CD4-positive, alpha-beta T cell (primary cell): ENCODE results near the gene CBFA2T3. TPM values are rescaled to one million over a fixed set of nuclear protein-coding genes. Genes with fewer than 3 reads are reported as not detected.
"Not testable (repeated sequence)": the region's sequence is repeated elsewhere in the genome, so short reads cannot be mapped to it uniquely, and the experiment has no call there.

ENCODE experiments used
- ATAC-seq: fragments of 200-7000 bp; cut with Tn5 transposase; one replicate; pipeline ENCODE4 v1.10.0; 2022; ENCODE audit warnings: mild to moderate bottlenecking; ENCODE audit not compliant: poor library complexity
- CTCF ChIA-PET: fragments of 350-600 bp; sonication (Branson Sonifier 250); formaldehyde crosslinking; loops from one replicate; lab custom pipeline; 2021; ENCODE audit warnings: antibody characterized with exemption, inconsistent platforms; lab: Charles Lee
- POLR2A ChIA-PET: fragments of 350-600 bp; sonication (Branson Sonifier 250); formaldehyde crosslinking; loops from one replicate; lab custom pipeline; 2021; ENCODE audit warnings: antibody characterized with exemption, inconsistent platforms; lab: Charles Lee
- DNase-seq, 14 experiments: peaks; one replicate each; pipeline ENCODE4 v3.0.0-alpha.2; 2013 to 2020; ENCODE audit warnings: mixed read lengths in 2 of 14
- H3K27ac ChIP-seq, 2 donors: one replicate each; pipeline versions ENCODE4 v1.5.1 to v1.7.0; 2013; ENCODE audit warnings: low read length in 2 of 2, low read depth in 1 of 2, mild to moderate bottlenecking in 1 of 2
- H3K27me3 ChIP-seq, 2 experiments: 1 replicate in 1 of 2; 2 replicates in 1 of 2; pipeline versions ENCODE4 v1.6.1 to v1.7.0; 2013; ENCODE audit warnings: low read length in 2 of 2, control low read depth in 1 of 2, mild to moderate bottlenecking in 1 of 2, moderate library complexity in 1 of 2; ENCODE audit not compliant: insufficient read depth in 2 of 2, control insufficient read depth in 1 of 2
- H3K36me3 ChIP-seq: one replicate; pipeline ENCODE4 v1.6.1; 2013; ENCODE audit warnings: low read length, control low read depth; ENCODE audit not compliant: insufficient read depth
- H3K4me1 ChIP-seq: one replicate; pipeline ENCODE4 v1.6.1; 2013; ENCODE audit warnings: low read length, control low read depth; ENCODE audit not compliant: insufficient read depth
- H3K4me3 ChIP-seq: one replicate; pipeline ENCODE4 v1.5.1; 2013; ENCODE audit warnings: mild to moderate bottlenecking, low read length, moderate library complexity
- H3K9me3 ChIP-seq, 2 experiments: 1 replicate in 1 of 2; 2 replicates in 1 of 2; pipeline versions ENCODE4 v1.6.1 to v1.7.0; 2013; ENCODE audit warnings: low read length in 2 of 2, mild to moderate bottlenecking in 2 of 2, control low read depth in 1 of 2, moderate library complexity in 1 of 2; ENCODE audit not compliant: control insufficient read depth in 1 of 2, insufficient read depth in 1 of 2
- H3K27ac Mint-ChIP-seq: one replicate; pipeline ENCODE4 v1.8.0; 2020; ENCODE audit warnings: mixed read lengths
- H3K27me3 Mint-ChIP-seq: one replicate; pipeline ENCODE4 v1.8.0; 2021; ENCODE audit warnings: mixed read lengths
- H3K36me3 Mint-ChIP-seq: one replicate; pipeline ENCODE4 v1.8.0; 2021; ENCODE audit warnings: low read depth, mixed read lengths
- H3K4me1 Mint-ChIP-seq: one replicate; pipeline ENCODE4 v1.8.0; 2021; ENCODE audit warnings: low read depth, mixed read lengths
- H3K4me3 Mint-ChIP-seq: one replicate; pipeline ENCODE4 v1.8.0; 2020; ENCODE audit warnings: mild to moderate bottlenecking, mixed read lengths
- H3K9me3 Mint-ChIP-seq: one replicate; pipeline ENCODE4 v1.8.0; 2020; ENCODE audit warnings: mixed read lengths
- CTCF ChIP-seq: fragments of 200-600 bp; IDR thresholded peaks from one replicate; pipeline ENCODE4 v1.8.0; 2022; ENCODE audit warnings: antibody characterized with exemption, mild to moderate bottlenecking
- intact Hi-C, 2 experiments: fragments of 100-400 bp; cut with DNase I in 1 of 2; cut with micrococcal nuclease in 1 of 2; formaldehyde crosslinking; loops; one replicate each; pipeline versions ENCODE4 v1.15.1 to v1.9.0; 2023 to 2025; cut with DNase I, micrococcal nuclease
- total RNA-seq, 174 experiments: library from RNA in 2 of 174; stranded (reverse) in 2 of 174; gene quantifications; one replicate each; pipeline ENCODE4 v1.2.3 and lab custom pipeline; 2021 to 2026

CBFA2T3 gene
- total RNA-seq, 2 experiments from 2014 or later: 0.80 to 1.6 TPM

GRCh38 chr16:88894681-88895300, 82.2 kb downstream of the CBFA2T3 start:
- CTCF ChIA-PET: no interaction called here
- H3K9me3 Mint-ChIP-seq: no peaks in the 10 kb centered on the region

GRCh38 chr16:88894266-88894665, 82.7 kb downstream of the CBFA2T3 start:
- H3K4me3 ChIP-seq, POLR2A ChIA-PET, CTCF ChIA-PET, DNase-seq, ATAC-seq, H3K36me3 ChIP-seq, H3K9me3 Mint-ChIP-seq, H3K4me1 Mint-ChIP-seq, H3K27ac Mint-ChIP-seq, H3K9me3 ChIP-seq, H3K27me3 ChIP-seq, H3K36me3 Mint-ChIP-seq, H3K4me1 ChIP-seq, H3K4me3 Mint-ChIP-seq, H3K27ac ChIP-seq, intact Hi-C loops, H3K27me3 Mint-ChIP-seq: not testable (repeated sequence)

More at GRCh38 chr16:88894681-88895300, 82.2 kb downstream of the CBFA2T3 start:
- H3K27ac Mint-ChIP-seq: no peak overlapping the region
- Histone ChIP-seq H3K27ac (no peak overlapping the region), H3K9me3 (no peaks in the 10 kb centered on the region), H3K4me3 (no peak overlapping the region), H3K36me3 (no peaks in the 10 kb centered on the region), H3K27me3 (no peaks in the 10 kb centered on the region), H3K4me1 (no peaks in the 10 kb centered on the region)
- H3K4me3 Mint-ChIP-seq: no peak overlapping the region
- intact Hi-C loops: no loop called here
- no peak for DNase-seq
- POLR2A ChIA-PET: no interaction called here
- H3K27me3 Mint-ChIP-seq: no peaks in the 10 kb centered on the region
- no peaks in the 10 kb centered on the region for H3K36me3 Mint-ChIP-seq
- ATAC-seq: no peak
- TF ChIP-seq CTCF: no peak
- no peaks in the 10 kb centered on the region for H3K4me1 Mint-ChIP-seq

GRCh38 chr16:88893127-88893968, 83.7 kb downstream of the CBFA2T3 start:
- no peak for TF ChIP-seq CTCF
- H3K27ac ChIP-seq: no peak overlapping the region
- H3K4me1 Mint-ChIP-seq: no peaks in the 10 kb centered on the region
- no peaks in the 10 kb centered on the region for H3K36me3 Mint-ChIP-seq
- H3K4me3 ChIP-seq: no peak overlapping the region
- no peaks in the 10 kb centered on the region for H3K27me3 Mint-ChIP-seq
- ATAC-seq (no peak), DNase-seq (no peak)
- H3K4me1 ChIP-seq: no peaks in the 10 kb centered on the region
- no peaks in the 10 kb centered on the region for H3K27me3 ChIP-seq
- H3K9me3 Mint-ChIP-seq: no peaks in the 10 kb centered on the region
- ChIA-PET CTCF (no interaction called here), POLR2A (no interaction called here)
- no peaks in the 10 kb centered on the region for H3K36me3 ChIP-seq
- H3K27ac Mint-ChIP-seq: no peak overlapping the region
- H3K4me3 Mint-ChIP-seq: no peak overlapping the region
- intact Hi-C loops: no loop called here
- H3K9me3 ChIP-seq: no peaks in the 10 kb centered on the region
